ENCODE results near the gene FOXD4. TPM values are rescaled to one million over a fixed set of nuclear protein-coding genes. Genes with fewer than 3 reads are reported as not detected.
"Not testable (repeated sequence)": the region's sequence is repeated elsewhere in the genome, so short reads cannot be mapped to it uniquely, and the experiment has no call there.

FOXD4 gene
- total and polyA plus RNA-seq, 2 donors (not counting 3 experiments of a cell fraction or from before 2014, with no cell fraction given) = 0.07 to 0.35 TPM

DNA sequence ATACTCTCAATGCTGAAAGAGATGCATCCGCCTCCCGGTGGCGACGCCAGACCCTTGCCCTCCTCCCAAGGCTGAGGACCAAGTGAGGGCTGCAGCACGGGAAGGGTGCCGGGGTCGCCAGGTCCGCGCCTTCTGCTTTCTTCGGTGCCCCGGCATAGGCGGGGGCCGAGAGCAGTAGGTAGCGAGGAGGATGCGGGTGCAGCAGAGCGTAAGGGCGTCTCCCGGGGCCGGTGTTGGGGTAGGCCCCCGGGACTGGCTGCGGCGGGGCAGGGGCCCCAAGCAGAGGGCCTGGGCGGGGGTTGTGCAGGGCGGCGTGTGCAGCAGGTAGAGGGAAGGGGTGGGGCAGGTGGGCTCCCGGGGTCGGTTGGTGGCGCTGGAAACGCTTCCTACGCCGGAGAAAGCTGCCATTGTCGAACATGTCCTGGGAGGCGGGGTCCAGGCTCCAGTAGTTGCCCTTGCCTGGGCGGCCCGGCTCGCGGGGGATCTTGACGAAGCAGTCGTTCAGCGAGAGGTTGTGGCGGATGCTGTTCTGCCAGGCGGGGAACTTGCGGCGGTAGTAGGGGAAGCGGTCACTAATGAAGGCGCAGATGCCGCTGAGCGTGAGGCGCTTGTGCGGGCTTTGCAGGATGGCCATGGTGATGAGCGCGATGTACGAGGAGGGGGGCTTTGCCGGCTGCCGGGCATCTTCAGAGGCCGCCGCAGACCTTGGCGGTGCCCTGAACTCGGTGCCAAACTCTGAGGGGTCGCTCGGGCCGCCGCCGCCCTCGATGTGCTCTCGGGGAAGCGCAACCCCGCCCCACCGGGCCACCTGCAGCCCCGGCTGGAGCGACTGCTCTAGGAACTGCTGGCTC, 848 bp downstream of the FOXD4 start:
- peaks cover 26 to 31% of the 10 kb centered on the region in 2 experiments for H3K27me3 ChIP-seq (ENCODE audit: control insufficient read depth in 2 of 2, insufficient read depth in 2 of 2, low read length in 2 of 2)
- H2AFZ ChIP-seq (ENCODE audit: low read depth, low read length); H3K4me3 ChIP-seq (replicated peaks in 1 of 3; ENCODE audit: insufficient read depth in 1 of 3, low read depth in 1 of 3, low read length in 3 of 3); intact Hi-C loops (cut with micrococcal nuclease); dilution Hi-C loops (cut with MboI; ENCODE audit: extremely low pct_ligation_motif_present, low sequenced_read_pairs); H3K9me3 ChIP-seq (replicated peaks; ENCODE audit: control insufficient read depth, insufficient read depth, low read length); H4K20me1 ChIP-seq (replicated peaks; ENCODE audit: control insufficient read depth, extremely low read depth, insufficient read depth, low read length); H3K36me3 ChIP-seq (ENCODE audit: control insufficient read depth in 2 of 2, extremely low read depth in 1 of 2, insufficient read depth in 2 of 2, low read length in 2 of 2); CTCF ChIA-PET; H3K79me2 ChIP-seq (ENCODE audit: control insufficient read depth, insufficient read depth, low read length); H3K4me2 ChIP-seq (ENCODE audit: insufficient read depth, low read length); DNase-seq (ENCODE audit: low read depth, low spot score); H3K4me1 ChIP-seq (ENCODE audit: control insufficient read depth, extremely low read depth, insufficient read depth, low read length); FAIRE-seq; H3K9me1 ChIP-seq (replicated peaks; ENCODE audit: control insufficient read depth, extremely low read depth, insufficient read depth, low read length); H3K9ac ChIP-seq (replicated peaks; ENCODE audit: extremely low read depth, insufficient read depth, low read length); H3K27ac ChIP-seq (ENCODE audit: insufficient read depth, low read depth, low read length); POLR2A ChIA-PET; BruUV-seq (replicated peaks): not testable (repeated sequence)
- peak; percentile 82 for TF ChIP-seq EZH2 (IDR thresholded peaks at IDR 0.05; ENCODE audit: borderline replicate concordance, low read depth, low read length, severe bottlenecking)

GRCh38 chr9:116239-117077, 1.8 kb downstream of the FOXD4 start:
- H3K36me3 ChIP-seq (ENCODE audit: control insufficient read depth in 2 of 2, extremely low read depth in 1 of 2, insufficient read depth in 2 of 2, low read length in 2 of 2); FAIRE-seq; POLR2A ChIA-PET; H3K4me1 ChIP-seq (ENCODE audit: control insufficient read depth, extremely low read depth, insufficient read depth, low read length); dilution Hi-C loops (cut with MboI; ENCODE audit: extremely low pct_ligation_motif_present, low sequenced_read_pairs); BruUV-seq (replicated peaks); H3K4me3 ChIP-seq (replicated peaks in 1 of 3; ENCODE audit: insufficient read depth in 1 of 3, low read depth in 1 of 3, low read length in 3 of 3); H4K20me1 ChIP-seq (replicated peaks; ENCODE audit: control insufficient read depth, extremely low read depth, insufficient read depth, low read length); H3K4me2 ChIP-seq (ENCODE audit: insufficient read depth, low read length); CTCF ChIA-PET; H3K9me3 ChIP-seq (replicated peaks; ENCODE audit: control insufficient read depth, insufficient read depth, low read length); intact Hi-C loops (cut with micrococcal nuclease); H2AFZ ChIP-seq (ENCODE audit: low read depth, low read length); H3K9ac ChIP-seq (replicated peaks; ENCODE audit: extremely low read depth, insufficient read depth, low read length); H3K9me1 ChIP-seq (replicated peaks; ENCODE audit: control insufficient read depth, extremely low read depth, insufficient read depth, low read length); H3K27ac ChIP-seq (ENCODE audit: insufficient read depth, low read depth, low read length); DNase-seq (ENCODE audit: low read depth, low spot score); H3K79me2 ChIP-seq (ENCODE audit: control insufficient read depth, insufficient read depth, low read length): not testable (repeated sequence)
- peak; percentile 25 for TF ChIP-seq EZH2 (IDR thresholded peaks at IDR 0.05; ENCODE audit: borderline replicate concordance, low read depth, low read length, severe bottlenecking)
- H3K27me3 ChIP-seq (ENCODE audit: control insufficient read depth in 2 of 2, insufficient read depth in 2 of 2, low read length in 2 of 2) = peaks cover 26 to 31% of the 10 kb centered on the region in 2 experiments

DNA sequence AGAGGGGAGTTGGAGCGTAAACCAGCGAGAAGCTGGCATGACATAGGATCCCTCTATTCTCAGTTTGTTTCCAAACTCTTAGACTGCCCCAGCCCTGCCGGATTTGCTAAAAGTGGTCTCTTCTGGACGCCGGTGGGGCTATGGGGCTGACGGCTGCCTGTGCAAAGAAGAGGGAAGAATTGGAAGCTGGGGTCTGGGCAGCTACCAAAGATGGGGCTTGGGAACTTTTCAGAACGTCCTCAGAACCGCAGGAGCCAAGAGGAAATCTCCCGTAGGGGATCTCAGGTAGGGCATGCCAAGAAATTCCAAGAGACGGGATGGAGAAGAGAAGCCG, 3.1 kb downstream of the FOXD4 start:
- intact Hi-C loops (cut with micrococcal nuclease); H3K36me3 ChIP-seq (ENCODE audit: control insufficient read depth in 2 of 2, extremely low read depth in 1 of 2, insufficient read depth in 2 of 2, low read length in 2 of 2); H3K9ac ChIP-seq (replicated peaks; ENCODE audit: extremely low read depth, insufficient read depth, low read length); H3K9me3 ChIP-seq (replicated peaks; ENCODE audit: control insufficient read depth, insufficient read depth, low read length); H3K4me3 ChIP-seq (replicated peaks in 1 of 3; ENCODE audit: insufficient read depth in 1 of 3, low read depth in 1 of 3, low read length in 3 of 3); POLR2A ChIA-PET; dilution Hi-C loops (cut with MboI; ENCODE audit: extremely low pct_ligation_motif_present, low sequenced_read_pairs); H3K9me1 ChIP-seq (replicated peaks; ENCODE audit: control insufficient read depth, extremely low read depth, insufficient read depth, low read length); BruUV-seq (replicated peaks); H3K4me2 ChIP-seq (ENCODE audit: insufficient read depth, low read length); DNase-seq (ENCODE audit: low read depth, low spot score); FAIRE-seq; H3K27ac ChIP-seq (ENCODE audit: insufficient read depth, low read depth, low read length); H2AFZ ChIP-seq (ENCODE audit: low read depth, low read length); H3K4me1 ChIP-seq (ENCODE audit: control insufficient read depth, extremely low read depth, insufficient read depth, low read length); H3K79me2 ChIP-seq (ENCODE audit: control insufficient read depth, insufficient read depth, low read length); H4K20me1 ChIP-seq (replicated peaks; ENCODE audit: control insufficient read depth, extremely low read depth, insufficient read depth, low read length); CTCF ChIA-PET: not testable (repeated sequence)
- H3K27me3 ChIP-seq (ENCODE audit: control insufficient read depth in 2 of 2, insufficient read depth in 2 of 2, low read length in 2 of 2) = peaks cover 26 to 31% of the 10 kb centered on the region in 2 experiments

All from endothelial cell of umbilical vein (primary cell).